Measurements from ENCODE around the gene EPHA8.

Gene EPHA8

GRCh38 chr1:22613572-22613918, 50.3 kb downstream of the EPHA8 start:
- TF ChIP-seq CTCF (IDR thresholded peaks at IDR 0.05; ENCODE audit: low read depth, low read length, missing control alignments) = no peak
- no peak for DNase-seq
- Histone ChIP-seq H3K27ac (no peak overlapping the region), H3K27me3 (replicated peaks) (peaks cover 16% of the 10 kb centered on the region), H3K36me3 (replicated peaks) (no peaks in the 10 kb centered on the region), H3K4me3 (ENCODE audit: low read depth, low read length) (no peak overlapping the region)
- in situ Hi-C loops (cut with HindIII; ENCODE audit: low pct_ligation_motif_present, low sequenced_read_pairs) = no loop called here

- H3K27ac ChIP-seq = no peak overlapping the region
- H3K4me3 ChIP-seq (ENCODE audit: low read depth, low read length) = no peak overlapping the region
- H3K36me3 ChIP-seq (replicated peaks) = no peaks in the 10 kb centered on the region
- H3K27me3 ChIP-seq (replicated peaks) = peaks cover 18% of the 10 kb centered on the region
- in situ Hi-C loops (cut with HindIII; ENCODE audit: low pct_ligation_motif_present, low sequenced_read_pairs) = no loop called here
- no peak for TF ChIP-seq CTCF (IDR thresholded peaks at IDR 0.05; ENCODE audit: low read depth, low read length, missing control alignments)
- no peak for DNase-seq
Observed at GRCh38 chr1:22613951-22614350, 50.7 kb downstream of the EPHA8 start.

- no peak for TF ChIP-seq CTCF (IDR thresholded peaks at IDR 0.05; ENCODE audit: low read depth, low read length, missing control alignments)
- Histone ChIP-seq H3K4me3 (ENCODE audit: low read depth, low read length) (no peak overlapping the region), H3K27ac (no peak overlapping the region), H3K27me3 (replicated peaks) (peaks cover 25% of the 10 kb centered on the region), H3K36me3 (replicated peaks) (no peaks in the 10 kb centered on the region)
- no peak for DNase-seq
- in situ Hi-C loops (cut with HindIII; ENCODE audit: low pct_ligation_motif_present, low sequenced_read_pairs) = no loop called here
Observed at GRCh38 chr1:22615886-22616285, 52.6 kb downstream of the EPHA8 start.

- in situ Hi-C loops (cut with HindIII; ENCODE audit: low pct_ligation_motif_present, low sequenced_read_pairs) = no loop called here
- no peak for TF ChIP-seq CTCF (IDR thresholded peaks at IDR 0.05; ENCODE audit: low read depth, low read length, missing control alignments)
- no peak for DNase-seq
- Histone ChIP-seq H3K27ac (no peak overlapping the region), H3K27me3 (replicated peaks) (peaks cover 25% of the 10 kb centered on the region), H3K4me3 (ENCODE audit: low read depth, low read length) (no peak overlapping the region), H3K36me3 (replicated peaks) (no peaks in the 10 kb centered on the region)
Observed at GRCh38 chr1:22616571-22616970, 53.3 kb downstream of the EPHA8 start.

GRCh38 chr1:22618056-22618455, 54.8 kb downstream of the EPHA8 start:
- TF ChIP-seq CTCF (IDR thresholded peaks at IDR 0.05; ENCODE audit: low read depth, low read length, missing control alignments) = no peak
- no peak overlapping the region for H3K27ac ChIP-seq
- peaks cover 28% of the 10 kb centered on the region for H3K27me3 ChIP-seq (replicated peaks)
- H3K36me3 ChIP-seq (replicated peaks) = no peaks in the 10 kb centered on the region
- H3K4me3 ChIP-seq (ENCODE audit: low read depth, low read length) = no peak overlapping the region
- DNase-seq = no peak
- in situ Hi-C loops (cut with HindIII; ENCODE audit: low pct_ligation_motif_present, low sequenced_read_pairs) = no loop called here

GRCh38 chr1:22619252-22619651, 56.0 kb downstream of the EPHA8 start:
- TF ChIP-seq CTCF (IDR thresholded peaks at IDR 0.05; ENCODE audit: low read depth, low read length, missing control alignments) = no peak
- Histone ChIP-seq H3K36me3 (replicated peaks) (no peaks in the 10 kb centered on the region), H3K27ac (no peak overlapping the region), H3K4me3 (ENCODE audit: low read depth, low read length) (no peak overlapping the region), H3K27me3 (replicated peaks) (peaks cover 28% of the 10 kb centered on the region)
- DNase-seq = no peak
- in situ Hi-C loops (cut with HindIII; ENCODE audit: low pct_ligation_motif_present, low sequenced_read_pairs) = no loop called here
